Measurements from ENCODE around the gene FAM120A. TPM values are rescaled to one million over a fixed set of nuclear protein-coding genes. Genes with fewer than 3 reads are reported as not detected.

FAM120A gene
- total and polyA plus RNA-seq, 9 of the 15 experiments (the other 6 are each of a cell fraction or from before 2014, with no cell fraction given): 8.7 to 71.0 (median 42.2) TPM

DNA sequence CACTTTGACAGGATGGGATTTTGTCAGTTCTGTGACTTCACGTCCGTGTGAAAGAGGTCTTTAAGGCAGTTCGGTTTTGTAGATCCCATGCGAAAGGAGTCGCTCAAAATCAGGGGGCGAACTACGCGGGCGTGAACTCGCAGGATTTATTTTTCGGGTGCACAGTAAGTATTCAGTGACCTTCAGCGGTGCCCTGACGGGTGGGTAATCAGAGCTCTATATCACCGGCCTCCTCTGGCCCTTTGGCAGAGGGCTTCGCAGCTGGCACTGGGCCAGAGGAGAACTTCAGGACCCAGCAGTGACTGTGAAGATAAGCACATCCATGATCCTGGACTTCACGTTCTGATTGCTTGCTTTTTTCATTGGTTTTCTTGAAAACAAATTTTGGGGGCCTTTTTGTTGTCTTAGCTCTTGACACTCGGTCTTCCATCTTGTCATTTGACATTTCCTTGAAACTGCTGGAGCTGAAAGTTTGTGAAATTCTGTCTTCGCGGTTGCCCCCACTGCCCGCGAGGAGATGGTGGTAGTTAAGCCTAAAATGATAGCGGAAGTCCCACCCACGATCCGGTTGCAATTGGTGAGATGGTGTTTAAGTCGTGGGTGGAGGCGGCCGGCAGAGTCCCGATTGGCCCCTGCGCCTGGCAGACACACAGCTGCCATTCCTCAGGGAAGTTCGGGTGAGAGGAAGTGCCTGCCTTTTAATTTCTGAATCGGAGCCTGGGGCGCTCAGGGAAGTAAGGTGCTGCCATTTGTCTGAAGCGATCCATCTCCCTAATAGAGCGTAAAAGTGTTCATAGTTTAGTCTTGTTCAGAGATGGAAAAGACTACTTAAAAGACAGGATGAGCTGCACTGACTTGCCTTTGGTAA is 1.8 kb downstream of the FAM120A start, which contains the start of gene FAM120AOS (continued):
- peak in 1 of 2 experiments; percentile 8; a peak in 1 of 4 replicates for TF ChIP-seq TBL1XR1 (IDR thresholded peaks at IDR 0.05; ENCODE audit: low read length in 2 of 2)
- TF ChIP-seq NR4A1 (CRISPR knock-in tag; IDR thresholded peaks at IDR 0.05): no peak
- TF ChIP-seq NR4A1 (tag; IDR thresholded peaks at IDR 0.05): peak; percentile 75; the same call in 1 of the 2 replicates
- TF ChIP-seq PHB (CRISPR knock-in tag; IDR thresholded peaks at IDR 0.05): no peak
- TF ChIP-seq, protein P1, sequence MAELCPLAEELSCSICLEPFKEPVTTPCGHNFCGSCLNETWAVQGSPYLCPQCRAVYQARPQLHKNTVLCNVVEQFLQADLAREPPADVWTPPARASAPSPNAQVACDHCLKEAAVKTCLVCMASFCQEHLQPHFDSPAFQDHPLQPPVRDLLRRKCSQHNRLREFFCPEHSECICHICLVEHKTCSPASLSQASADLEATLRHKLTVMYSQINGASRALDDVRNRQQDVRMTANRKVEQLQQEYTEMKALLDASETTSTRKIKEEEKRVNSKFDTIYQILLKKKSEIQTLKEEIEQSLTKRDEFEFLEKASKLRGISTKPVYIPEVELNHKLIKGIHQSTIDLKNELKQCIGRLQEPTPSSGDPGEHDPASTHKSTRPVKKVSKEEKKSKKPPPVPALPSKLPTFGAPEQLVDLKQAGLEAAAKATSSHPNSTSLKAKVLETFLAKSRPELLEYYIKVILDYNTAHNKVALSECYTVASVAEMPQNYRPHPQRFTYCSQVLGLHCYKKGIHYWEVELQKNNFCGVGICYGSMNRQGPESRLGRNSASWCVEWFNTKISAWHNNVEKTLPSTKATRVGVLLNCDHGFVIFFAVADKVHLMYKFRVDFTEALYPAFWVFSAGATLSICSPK (IDR thresholded peaks at IDR 0.05; ENCODE audit: borderline replicate concordance): no peak
- TF ChIP-seq DIDO1 (tag; IDR thresholded peaks at IDR 0.05; ENCODE audit: low read depth): 0 out of 2 replicates have a peak, but pooled peaks have one; percentile 61
- peak; percentile 11; the same call in 1 of the 2 replicates for TF ChIP-seq MYC (IDR thresholded peaks at IDR 0.05; ENCODE audit: low read depth, low read length)
- TF ChIP-seq MYC (CRISPR knock-in tag; IDR thresholded peaks at IDR 0.05; ENCODE audit: borderline replicate concordance, low read depth): no peak
- TF ChIP-seq, protein P2, sequence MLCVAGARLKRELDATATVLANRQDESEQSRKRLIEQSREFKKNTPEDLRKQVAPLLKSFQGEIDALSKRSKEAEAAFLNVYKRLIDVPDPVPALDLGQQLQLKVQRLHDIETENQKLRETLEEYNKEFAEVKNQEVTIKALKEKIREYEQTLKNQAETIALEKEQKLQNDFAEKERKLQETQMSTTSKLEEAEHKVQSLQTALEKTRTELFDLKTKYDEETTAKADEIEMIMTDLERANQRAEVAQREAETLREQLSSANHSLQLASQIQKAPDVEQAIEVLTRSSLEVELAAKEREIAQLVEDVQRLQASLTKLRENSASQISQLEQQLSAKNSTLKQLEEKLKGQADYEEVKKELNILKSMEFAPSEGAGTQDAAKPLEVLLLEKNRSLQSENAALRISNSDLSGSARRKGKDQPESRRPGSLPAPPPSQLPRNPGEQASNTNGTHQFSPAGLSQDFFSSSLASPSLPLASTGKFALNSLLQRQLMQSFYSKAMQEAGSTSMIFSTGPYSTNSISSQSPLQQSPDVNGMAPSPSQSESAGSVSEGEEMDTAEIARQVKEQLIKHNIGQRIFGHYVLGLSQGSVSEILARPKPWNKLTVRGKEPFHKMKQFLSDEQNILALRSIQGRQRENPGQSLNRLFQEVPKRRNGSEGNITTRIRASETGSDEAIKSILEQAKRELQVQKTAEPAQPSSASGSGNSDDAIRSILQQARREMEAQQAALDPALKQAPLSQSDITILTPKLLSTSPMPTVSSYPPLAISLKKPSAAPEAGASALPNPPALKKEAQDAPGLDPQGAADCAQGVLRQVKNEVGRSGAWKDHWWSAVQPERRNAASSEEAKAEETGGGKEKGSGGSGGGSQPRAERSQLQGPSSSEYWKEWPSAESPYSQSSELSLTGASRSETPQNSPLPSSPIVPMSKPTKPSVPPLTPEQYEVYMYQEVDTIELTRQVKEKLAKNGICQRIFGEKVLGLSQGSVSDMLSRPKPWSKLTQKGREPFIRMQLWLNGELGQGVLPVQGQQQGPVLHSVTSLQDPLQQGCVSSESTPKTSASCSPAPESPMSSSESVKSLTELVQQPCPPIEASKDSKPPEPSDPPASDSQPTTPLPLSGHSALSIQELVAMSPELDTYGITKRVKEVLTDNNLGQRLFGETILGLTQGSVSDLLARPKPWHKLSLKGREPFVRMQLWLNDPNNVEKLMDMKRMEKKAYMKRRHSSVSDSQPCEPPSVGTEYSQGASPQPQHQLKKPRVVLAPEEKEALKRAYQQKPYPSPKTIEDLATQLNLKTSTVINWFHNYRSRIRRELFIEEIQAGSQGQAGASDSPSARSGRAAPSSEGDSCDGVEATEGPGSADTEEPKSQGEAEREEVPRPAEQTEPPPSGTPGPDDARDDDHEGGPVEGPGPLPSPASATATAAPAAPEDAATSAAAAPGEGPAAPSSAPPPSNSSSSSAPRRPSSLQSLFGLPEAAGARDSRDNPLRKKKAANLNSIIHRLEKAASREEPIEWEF (CRISPR knock-in tag; IDR thresholded peaks at IDR 0.05): no peak
- TF ChIP-seq, protein P3, sequence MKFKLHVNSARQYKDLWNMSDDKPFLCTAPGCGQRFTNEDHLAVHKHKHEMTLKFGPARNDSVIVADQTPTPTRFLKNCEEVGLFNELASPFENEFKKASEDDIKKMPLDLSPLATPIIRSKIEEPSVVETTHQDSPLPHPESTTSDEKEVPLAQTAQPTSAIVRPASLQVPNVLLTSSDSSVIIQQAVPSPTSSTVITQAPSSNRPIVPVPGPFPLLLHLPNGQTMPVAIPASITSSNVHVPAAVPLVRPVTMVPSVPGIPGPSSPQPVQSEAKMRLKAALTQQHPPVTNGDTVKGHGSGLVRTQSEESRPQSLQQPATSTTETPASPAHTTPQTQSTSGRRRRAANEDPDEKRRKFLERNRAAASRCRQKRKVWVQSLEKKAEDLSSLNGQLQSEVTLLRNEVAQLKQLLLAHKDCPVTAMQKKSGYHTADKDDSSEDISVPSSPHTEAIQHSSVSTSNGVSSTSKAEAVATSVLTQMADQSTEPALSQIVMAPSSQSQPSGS (CRISPR knock-in tag; IDR thresholded peaks at IDR 0.05): no peak
- TF ChIP-seq KLF6 (CRISPR knock-in tag; IDR thresholded peaks at IDR 0.05; ENCODE audit: borderline replicate concordance): 0 out of 2 replicates have a peak, but pooled peaks have one; percentile 72
- no peak for TF ChIP-seq ZKSCAN3 (CRISPR knock-in tag; IDR thresholded peaks at IDR 0.05)
- no peak for TF ChIP-seq RFX5 (IDR thresholded peaks at IDR 0.05; ENCODE audit: low read depth, low read length)
- TF ChIP-seq ARID1B (IDR thresholded peaks at IDR 0.05): no peak
- peak; percentile 68 for TF ChIP-seq RBM25 (IDR thresholded peaks at IDR 0.05; ENCODE audit: low read depth, low read length, severe bottlenecking)
- TF ChIP-seq EGR1 (conservative IDR thresholded peaks at IDR 0.05): peak; percentile 97
- TF ChIP-seq GABPB2 (CRISPR knock-in tag; conservative IDR thresholded peaks at IDR 0.05): no peak
- 0 out of 2 replicates have a peak, but pooled peaks have one; percentile 32 for TF ChIP-seq ZNF324 (CRISPR knock-in tag; IDR thresholded peaks at IDR 0.05)
- TF ChIP-seq KHSRP (IDR thresholded peaks at IDR 0.05): no peak
